HEK293 (cell line): Measurements from ENCODE around the gene SYNE1.

Source experiments
- TRIM28 ChIP-seq: IDR thresholded peaks from 2 replicates; pipeline ENCODE4 v1.6.1; 2011; ENCODE audit warnings: low read length, control low read depth, borderline replicate concordance
- ZBTB6 ChIP-seq: fragments of 450-650 bp; formaldehyde crosslinking; IDR thresholded peaks from 2 replicates; pipeline ENCODE4 v1.5.1; 2017; ENCODE audit warnings: missing biosample characterization, missing genetic modification characterization
- ZNF146 ChIP-seq: fragments of 450-650 bp; formaldehyde crosslinking; IDR thresholded peaks from 2 replicates; pipeline ENCODE4 v1.5.1; 2016; ENCODE audit warnings: missing biosample characterization, missing genetic modification characterization
- ZNF449 ChIP-seq: fragments of 450-650 bp; formaldehyde crosslinking; IDR thresholded peaks from 2 replicates; pipeline ENCODE4 v1.5.1; 2017; ENCODE audit warnings: missing biosample characterization, mild to moderate bottlenecking, missing genetic modification characterization, moderate library complexity
- ZNF747 ChIP-seq: fragments of 450-650 bp; formaldehyde crosslinking; IDR thresholded peaks from 2 replicates; pipeline ENCODE4 v1.5.1; 2016; ENCODE audit warnings: missing biosample characterization, missing genetic modification characterization
- ZNF785 ChIP-seq: fragments of 450-650 bp; formaldehyde crosslinking; IDR thresholded peaks from 2 replicates; pipeline ENCODE4 v1.5.1; 2016; ENCODE audit warnings: missing biosample characterization, missing genetic modification characterization
- TF ChIP-seq, protein P1 (sequence below): fragments of 450-650 bp; formaldehyde crosslinking; IDR thresholded peaks from 2 replicates; pipeline ENCODE4 v1.5.1; 2016; ENCODE audit warnings: missing biosample characterization, missing genetic modification characterization

GRCh38 chr6:152236370-152237097, 400.6 kb downstream of the SYNE1 start:
- no peak for TF ChIP-seq ZNF449
- TF ChIP-seq ZNF785: no peak
- no peak for TF ChIP-seq TRIM28
- TF ChIP-seq, protein P1, sequence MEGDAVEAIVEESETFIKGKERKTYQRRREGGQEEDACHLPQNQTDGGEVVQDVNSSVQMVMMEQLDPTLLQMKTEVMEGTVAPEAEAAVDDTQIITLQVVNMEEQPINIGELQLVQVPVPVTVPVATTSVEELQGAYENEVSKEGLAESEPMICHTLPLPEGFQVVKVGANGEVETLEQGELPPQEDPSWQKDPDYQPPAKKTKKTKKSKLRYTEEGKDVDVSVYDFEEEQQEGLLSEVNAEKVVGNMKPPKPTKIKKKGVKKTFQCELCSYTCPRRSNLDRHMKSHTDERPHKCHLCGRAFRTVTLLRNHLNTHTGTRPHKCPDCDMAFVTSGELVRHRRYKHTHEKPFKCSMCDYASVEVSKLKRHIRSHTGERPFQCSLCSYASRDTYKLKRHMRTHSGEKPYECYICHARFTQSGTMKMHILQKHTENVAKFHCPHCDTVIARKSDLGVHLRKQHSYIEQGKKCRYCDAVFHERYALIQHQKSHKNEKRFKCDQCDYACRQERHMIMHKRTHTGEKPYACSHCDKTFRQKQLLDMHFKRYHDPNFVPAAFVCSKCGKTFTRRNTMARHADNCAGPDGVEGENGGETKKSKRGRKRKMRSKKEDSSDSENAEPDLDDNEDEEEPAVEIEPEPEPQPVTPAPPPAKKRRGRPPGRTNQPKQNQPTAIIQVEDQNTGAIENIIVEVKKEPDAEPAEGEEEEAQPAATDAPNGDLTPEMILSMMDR: no peak
- no peak for TF ChIP-seq ZNF747 (tag by site-specific recombination)
- no peak for TF ChIP-seq ZBTB6 (tag by site-specific recombination)
- no peak for TF ChIP-seq ZNF146 (tag by site-specific recombination)
